OCI-M2 (cell line): Measurements from ENCODE around the gene TWSG1.
"Not testable (repeated sequence)": the region's sequence is repeated elsewhere in the genome, so short reads cannot be mapped to it uniquely, and the experiment has no call there.

Experiments used
- DNase-seq: peaks from one replicate; lab custom pipeline; 2025; ENCODE audit not compliant: unreplicated experiment; lab: John Stamatoyannopoulos, UW

Gene TWSG1

DNA sequence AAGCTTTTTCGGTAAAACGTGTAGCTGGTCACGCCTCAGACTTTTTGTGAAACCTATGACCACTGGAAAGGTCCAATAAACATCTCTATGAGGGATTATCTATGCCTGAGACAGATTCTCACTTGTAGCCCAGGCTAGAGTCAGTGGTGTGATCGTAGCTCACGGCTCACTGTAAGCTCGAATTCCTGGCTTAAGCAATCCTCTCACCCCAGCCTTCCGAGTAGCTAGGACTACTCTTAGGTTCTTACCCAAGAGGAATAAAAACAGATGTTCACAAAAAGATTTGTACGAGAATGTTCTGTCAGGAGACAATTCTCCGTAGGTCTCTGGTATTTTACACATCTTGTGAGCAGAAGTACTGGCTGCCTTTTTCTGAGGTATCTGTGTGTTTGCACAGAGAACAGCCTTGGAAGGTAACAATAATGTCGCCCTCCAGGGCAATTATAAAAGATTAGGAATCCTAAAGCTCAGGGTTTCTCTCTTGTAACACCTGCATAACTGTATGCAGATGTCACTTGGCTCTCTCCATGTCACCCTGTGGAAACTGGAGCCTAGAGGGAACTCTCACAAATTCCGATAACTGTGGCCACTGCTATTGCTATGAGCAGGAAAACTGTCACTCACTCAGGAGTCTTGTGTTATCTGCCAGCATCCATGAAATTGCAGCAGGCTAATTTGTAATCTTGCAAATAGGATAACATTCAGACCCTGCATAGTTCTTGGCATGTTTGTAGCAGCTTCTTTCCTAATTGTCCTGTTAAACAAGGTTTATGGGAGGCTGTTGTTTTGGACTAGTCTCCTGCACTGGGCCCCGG lies 115.2 kb downstream of the TWSG1 start:
- DNase-seq = no peak

- DNase-seq = not testable (repeated sequence)
These were observed 116.3 kb downstream of the TWSG1 start for GRCh38 chr18:9450920-9451319.
